ENCODE data around the gene ZNF316. TPM values are rescaled to one million over a fixed set of nuclear protein-coding genes. Genes with fewer than 3 reads are reported as not detected.

ZNF316 gene
- 10 to 100 TPM; 30.9 to 32.6 (median 32.1) TPM for total RNA-seq

DNA sequence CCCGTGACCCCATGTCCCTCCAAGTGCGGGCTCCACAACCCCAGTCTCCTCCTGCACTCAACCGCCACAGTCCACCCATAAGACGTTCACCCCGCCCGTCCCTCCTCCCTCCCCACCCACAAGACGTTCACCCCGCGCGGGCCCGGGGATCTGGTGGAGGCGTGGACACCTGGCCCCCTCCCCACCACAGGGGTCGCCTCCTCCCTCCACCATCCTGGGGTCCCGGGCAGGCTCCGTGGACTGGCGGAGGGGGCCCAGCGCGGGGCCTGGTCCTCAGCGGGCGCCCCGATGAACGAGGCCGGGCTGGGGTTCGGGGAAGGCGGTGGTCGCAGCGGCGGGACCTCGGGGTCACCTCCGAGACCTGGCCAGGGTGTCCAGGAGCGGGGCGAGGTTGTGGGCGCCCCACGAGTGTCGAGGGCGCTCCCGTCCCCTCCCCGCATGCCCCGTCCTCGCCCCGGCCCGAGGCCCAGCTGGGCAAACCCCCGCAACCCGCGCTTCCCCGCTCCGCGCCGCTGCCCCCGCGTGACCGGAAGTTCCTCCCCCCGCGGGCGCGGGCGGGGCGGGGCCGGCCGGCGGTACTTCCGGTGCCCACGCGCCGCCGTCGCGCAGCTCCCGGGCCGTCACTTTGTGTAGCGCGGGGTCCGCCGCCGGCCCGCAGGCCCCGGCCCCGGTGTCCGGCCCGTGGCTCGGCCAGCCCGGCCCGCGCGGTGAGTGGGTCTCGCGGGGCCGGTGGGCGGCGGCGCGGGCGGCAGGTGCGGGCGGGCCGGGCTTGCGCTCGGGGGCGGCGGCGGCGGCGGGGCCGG is at the start of gene ZNF316:
Gene ZNF316 (plus strand): TSS at position 578 of the 803 bp plus-strand sequence. CDS start 5,092 bp downstream, outside the sequence.
- Mint-ChIP-seq H3K27me3 (ENCODE audit: low read depth) (no peaks in the 10 kb centered on the region), H3K9me3 (no peaks in the 10 kb centered on the region), H3K4me3 (peak within 1 kb of the TSS; percentile 88), H3K4me1 (ENCODE audit: low read depth) (peaks cover 27% of the 10 kb centered on the region), H3K36me3 (ENCODE audit: insufficient read depth) (peaks cover 16% of the 10 kb centered on the region)
- ATAC-seq (peak; percentile 71 to 74), DNase-seq (peak; percentile 54)

DNA sequence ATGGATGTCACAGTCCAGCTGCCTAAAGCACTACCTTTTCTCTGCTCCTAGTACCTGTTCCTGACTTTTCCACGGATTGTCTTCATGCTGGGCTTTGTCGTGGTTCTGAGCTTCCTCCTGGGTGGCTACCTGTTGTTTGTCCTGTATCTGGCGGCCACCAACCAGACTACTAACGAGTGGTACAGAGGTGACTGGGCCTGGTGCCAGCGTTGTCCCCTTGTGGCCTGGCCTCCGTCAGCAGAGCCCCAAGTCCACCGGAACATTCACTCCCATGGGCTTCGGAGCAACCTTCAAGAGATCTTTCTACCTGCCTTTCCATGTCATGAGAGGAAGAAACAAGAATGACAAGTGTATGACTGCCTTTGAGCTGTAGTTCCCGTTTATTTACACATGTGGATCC is 48.6 kb upstream of the ZNF316 start:
- H3K4me3 Mint-ChIP-seq: peak overlapping the region; percentile 73
- H3K27me3 Mint-ChIP-seq (ENCODE audit: low read depth): no peaks in the 10 kb centered on the region
- ATAC-seq: no peak
- no peaks in the 10 kb centered on the region for H3K9me3 Mint-ChIP-seq
- peaks cover 21% of the 10 kb centered on the region for H3K36me3 Mint-ChIP-seq (ENCODE audit: insufficient read depth)
- peaks cover 21% of the 10 kb centered on the region for H3K4me1 Mint-ChIP-seq (ENCODE audit: low read depth)
- no peak for DNase-seq

DNA sequence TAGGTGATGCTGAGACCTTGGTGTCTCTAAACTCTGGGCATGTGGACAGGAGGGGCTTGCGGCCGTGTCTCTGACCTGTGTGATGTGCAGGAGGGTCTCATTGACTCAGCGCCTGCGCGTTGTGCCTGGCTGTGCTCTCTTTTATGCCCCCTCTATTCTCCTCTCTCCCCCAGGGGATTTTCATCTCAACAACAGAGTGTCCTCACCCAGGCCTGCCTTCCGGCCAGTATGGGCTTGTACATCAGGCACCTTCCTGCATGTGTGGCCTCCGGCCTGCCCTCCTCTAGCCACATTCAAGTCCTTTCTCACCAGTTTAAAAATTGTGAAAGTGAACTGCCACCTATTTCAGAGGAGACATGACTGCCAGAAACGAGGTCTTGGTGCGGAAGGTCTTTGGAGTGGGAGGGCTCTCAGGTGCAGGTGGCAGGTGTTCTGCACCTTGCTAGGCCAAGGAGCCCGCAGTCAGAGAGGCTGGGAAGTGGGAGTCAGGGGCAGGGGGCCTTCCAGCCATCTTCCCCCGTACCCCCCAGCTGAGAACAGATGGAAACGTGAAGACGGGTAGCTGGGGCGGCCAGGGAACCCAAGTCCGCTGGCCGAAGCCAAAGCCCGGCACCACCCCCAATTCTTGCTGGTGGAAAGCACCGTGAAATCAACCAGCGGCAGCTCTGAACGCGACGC is 47.8 kb upstream of the ZNF316 start:
- ATAC-seq (no peak), DNase-seq (no peak)
- H3K27me3 Mint-ChIP-seq (ENCODE audit: low read depth): no peaks in the 10 kb centered on the region
- H3K36me3 Mint-ChIP-seq (ENCODE audit: insufficient read depth): peaks cover 21% of the 10 kb centered on the region
- H3K4me1 Mint-ChIP-seq (ENCODE audit: low read depth): peaks cover 21% of the 10 kb centered on the region
- H3K4me3 Mint-ChIP-seq: peak overlapping the region; percentile 73
- no peaks in the 10 kb centered on the region for H3K9me3 Mint-ChIP-seq

DNA sequence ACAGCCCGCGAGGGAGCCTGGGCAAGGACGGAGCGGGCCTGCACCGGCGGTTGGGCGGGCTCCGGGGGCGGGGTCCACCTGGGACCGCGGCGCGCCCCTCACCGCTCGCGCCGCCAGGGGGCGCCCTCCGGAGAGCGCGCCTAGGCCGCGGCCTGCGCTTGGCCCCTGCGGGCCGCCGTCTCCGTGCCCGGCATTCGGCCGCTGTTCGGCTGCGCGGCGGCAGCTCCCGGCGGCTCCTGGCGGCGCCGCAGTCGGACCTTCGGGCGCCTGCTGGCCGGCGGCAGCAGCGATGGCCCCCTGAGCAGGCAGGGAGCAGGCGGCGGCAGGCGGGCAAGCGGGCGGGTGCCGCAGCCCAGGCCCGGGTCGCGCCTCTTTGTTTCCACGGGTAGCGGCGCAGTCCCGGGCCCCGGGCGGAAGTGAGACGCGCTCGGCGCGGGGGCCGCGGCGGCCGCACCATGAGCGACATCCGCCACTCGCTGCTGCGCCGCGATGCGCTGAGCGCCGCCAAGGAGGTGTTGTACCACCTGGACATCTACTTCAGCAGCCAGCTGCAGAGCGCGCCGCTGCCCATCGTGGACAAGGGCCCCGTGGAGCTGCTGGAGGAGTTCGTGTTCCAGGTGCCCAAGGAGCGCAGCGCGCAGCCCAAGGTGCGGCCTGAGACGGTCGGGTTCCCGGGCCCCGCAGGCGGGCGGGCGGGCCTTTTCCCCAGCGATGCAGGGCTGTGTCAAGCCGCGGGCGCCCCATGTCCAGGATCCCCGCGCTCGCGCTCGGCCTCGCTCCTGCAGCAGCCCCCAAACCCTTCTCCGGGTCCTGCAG is 47.1 kb upstream of the ZNF316 start, which contains the start of gene INTS15:
Gene INTS15 (plus strand): TSS at position 193 of the 816 bp plus-strand sequence. CDS start 263 bp downstream, at position 456.
- Mint-ChIP-seq H3K4me3 (peak within 1 kb of the TSS; percentile 83), H3K36me3 (ENCODE audit: insufficient read depth) (peaks cover 20% of the 10 kb centered on the region), H3K27me3 (ENCODE audit: low read depth) (no peaks in the 10 kb centered on the region), H3K4me1 (ENCODE audit: low read depth) (peaks cover 21% of the 10 kb centered on the region), H3K9me3 (no peaks in the 10 kb centered on the region)
- ATAC-seq: peak; percentile 92
- peak; percentile 75 for DNase-seq

DNA sequence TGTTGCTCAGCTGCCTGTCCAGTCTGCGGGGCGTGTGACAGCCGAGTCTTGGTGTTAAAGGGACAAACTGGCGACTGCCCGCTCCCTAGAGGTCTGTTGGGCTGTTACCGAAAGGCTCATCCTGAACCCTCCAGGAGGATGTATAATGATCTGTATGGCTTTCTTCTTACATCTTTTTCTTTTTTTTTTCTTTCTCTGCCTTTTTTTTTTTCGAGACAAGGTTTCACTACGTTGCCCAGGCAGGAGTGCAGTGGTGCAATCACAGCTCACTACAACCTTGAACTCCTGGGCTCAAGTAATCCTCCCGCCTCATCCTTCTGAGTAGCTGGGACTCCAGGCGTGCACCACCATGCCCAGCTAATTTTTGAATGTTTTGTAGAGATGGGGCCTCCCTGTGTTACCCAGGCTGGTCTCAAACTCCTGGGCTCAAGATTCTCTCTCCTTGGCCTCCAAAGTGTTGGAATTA is 46.4 kb upstream of the ZNF316 start:
- H3K9me3 Mint-ChIP-seq: no peaks in the 10 kb centered on the region
- no peaks in the 10 kb centered on the region for H3K27me3 Mint-ChIP-seq (ENCODE audit: low read depth)
- peak in 1 of 2 donors; percentile 5 for ATAC-seq
- peaks cover 21% of the 10 kb centered on the region for H3K4me1 Mint-ChIP-seq (ENCODE audit: low read depth)
- DNase-seq: no peak
- H3K36me3 Mint-ChIP-seq (ENCODE audit: insufficient read depth): peaks cover 22% of the 10 kb centered on the region
- H3K4me3 Mint-ChIP-seq: peak overlapping the region; percentile 83

DNA sequence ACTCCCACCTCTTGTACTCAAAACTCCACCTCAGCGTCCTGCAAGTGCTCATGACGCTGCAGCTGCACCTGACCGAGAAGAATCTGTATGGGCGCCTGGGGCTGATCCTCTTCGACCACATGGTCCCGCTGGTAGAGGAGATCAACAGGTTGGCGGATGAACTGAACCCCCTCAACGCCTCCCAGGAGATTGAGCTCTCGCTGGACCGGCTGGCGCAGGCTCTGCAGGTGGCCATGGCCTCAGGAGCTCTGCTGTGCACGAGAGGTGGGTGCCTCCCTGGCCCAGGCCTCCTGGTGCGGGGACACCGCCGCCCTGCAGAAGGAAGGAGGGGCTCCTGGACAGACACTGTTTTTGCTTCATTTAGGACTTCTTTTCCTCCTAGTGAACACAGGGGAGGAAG is 37.0 kb upstream of the ZNF316 start:
- Mint-ChIP-seq H3K36me3 (ENCODE audit: insufficient read depth) (peaks cover 34% of the 10 kb centered on the region), H3K4me3 (no peak overlapping the region)

DNA sequence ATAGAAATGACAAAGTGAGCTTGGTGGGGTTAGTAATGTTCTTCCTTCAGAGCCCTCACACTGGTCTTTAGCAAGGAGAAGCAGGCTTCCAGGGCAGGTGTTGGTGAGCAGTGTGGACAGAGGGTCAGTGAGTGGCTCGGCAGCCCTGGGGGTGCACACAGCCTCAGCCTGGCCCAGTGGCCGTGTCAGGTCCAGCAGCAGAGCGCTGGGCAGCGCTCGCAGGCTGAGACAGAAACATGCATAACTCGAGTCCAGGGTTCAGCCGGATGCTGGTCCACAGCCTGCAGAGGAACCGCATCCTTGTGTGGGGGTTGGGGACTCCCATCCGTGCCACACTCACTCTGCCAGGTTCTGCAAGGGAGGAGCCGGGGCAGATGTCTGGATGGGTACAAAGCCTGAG is 32.7 kb upstream of the ZNF316 start:
- no peaks in the 10 kb centered on the region for H3K27me3 Mint-ChIP-seq (ENCODE audit: low read depth)
- peaks cover 3% of the 10 kb centered on the region for H3K4me1 Mint-ChIP-seq (ENCODE audit: low read depth)
- H3K4me3 Mint-ChIP-seq: no peak overlapping the region
- DNase-seq: no peak
- ATAC-seq: no peak
- no peaks in the 10 kb centered on the region for H3K9me3 Mint-ChIP-seq
- H3K36me3 Mint-ChIP-seq (ENCODE audit: insufficient read depth): peaks cover 23% of the 10 kb centered on the region

More for the DNA sequence above, 37.0 kb upstream of the ZNF316 start:
- DNase-seq: no peak
- Mint-ChIP-seq H3K4me1 (ENCODE audit: low read depth) (peaks cover 3% of the 10 kb centered on the region), H3K9me3 (no peaks in the 10 kb centered on the region), H3K27me3 (ENCODE audit: low read depth) (no peaks in the 10 kb centered on the region)
- ATAC-seq: no peak

DNA sequence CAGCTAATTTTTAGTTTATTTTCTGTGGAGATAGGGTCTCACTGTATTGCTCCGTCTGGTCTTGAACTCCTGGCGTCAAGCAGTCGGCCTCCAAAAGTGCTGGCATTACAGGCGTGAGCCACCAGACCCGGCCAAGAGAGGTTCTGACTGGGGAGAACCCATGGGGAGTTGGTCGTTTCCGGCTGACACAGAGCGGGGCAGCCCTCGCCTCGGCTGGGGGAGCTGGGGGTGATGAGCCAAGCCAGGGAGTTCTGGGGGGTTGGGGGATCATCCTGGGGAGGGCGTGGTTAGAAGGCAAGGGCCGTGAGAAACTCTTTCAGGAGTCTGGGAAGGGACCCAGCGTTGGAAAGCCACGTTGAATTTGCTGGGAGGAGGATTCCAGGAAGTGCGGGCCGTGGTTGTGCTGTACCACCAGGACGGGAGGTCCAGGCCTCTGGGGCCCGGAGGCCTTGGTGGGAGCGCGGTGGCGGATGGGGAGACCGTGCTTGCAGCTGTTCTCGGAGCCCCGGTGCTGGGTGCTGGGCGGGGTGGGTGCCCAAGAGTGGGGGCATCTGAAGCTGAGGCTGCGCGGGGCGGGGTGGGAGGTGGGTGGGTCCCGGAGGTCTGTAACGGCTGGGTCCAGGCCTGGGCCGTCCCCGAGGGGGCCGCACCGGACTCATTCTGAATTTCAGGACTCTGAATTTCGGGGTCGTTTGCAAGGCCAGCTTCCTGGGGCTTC is 30.1 kb upstream of the ZNF316 start:
- peaks cover 2% of the 10 kb centered on the region for H3K4me1 Mint-ChIP-seq (ENCODE audit: low read depth)
- peaks cover 1% of the 10 kb centered on the region for H3K27me3 Mint-ChIP-seq (ENCODE audit: low read depth)
- DNase-seq (no peak), ATAC-seq (no peak)
- H3K9me3 Mint-ChIP-seq: no peaks in the 10 kb centered on the region
- no peak overlapping the region for H3K4me3 Mint-ChIP-seq
- peaks cover 17% of the 10 kb centered on the region for H3K36me3 Mint-ChIP-seq (ENCODE audit: insufficient read depth)

DNA sequence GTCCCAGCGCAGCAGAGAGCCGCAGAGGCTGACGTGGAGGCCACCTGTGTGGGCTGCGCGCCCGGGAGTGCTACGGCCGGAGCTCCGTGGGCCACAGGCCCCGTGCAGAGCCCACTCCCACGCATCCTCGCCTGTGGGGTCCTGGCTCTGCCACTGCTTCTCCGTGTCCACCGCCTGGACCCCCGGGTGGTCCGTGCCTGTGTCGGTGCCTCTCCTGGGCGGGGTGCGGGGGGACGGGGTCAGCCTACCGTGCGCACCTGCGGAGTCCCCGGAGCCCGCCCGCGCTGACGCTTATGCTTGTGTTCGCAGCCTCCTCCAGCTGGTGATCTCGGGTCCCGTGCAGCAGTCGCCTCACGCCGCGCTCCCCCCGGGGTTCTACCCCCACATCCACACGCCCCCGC is 29.5 kb upstream of the ZNF316 start:
- Mint-ChIP-seq H3K4me3 (no peak overlapping the region), H3K27me3 (ENCODE audit: low read depth) (peaks cover 1% of the 10 kb centered on the region), H3K4me1 (ENCODE audit: low read depth) (peaks cover 2% of the 10 kb centered on the region), H3K9me3 (no peaks in the 10 kb centered on the region), H3K36me3 (ENCODE audit: insufficient read depth) (peaks cover 14% of the 10 kb centered on the region)
- DNase-seq (no peak), ATAC-seq (no peak)

DNA sequence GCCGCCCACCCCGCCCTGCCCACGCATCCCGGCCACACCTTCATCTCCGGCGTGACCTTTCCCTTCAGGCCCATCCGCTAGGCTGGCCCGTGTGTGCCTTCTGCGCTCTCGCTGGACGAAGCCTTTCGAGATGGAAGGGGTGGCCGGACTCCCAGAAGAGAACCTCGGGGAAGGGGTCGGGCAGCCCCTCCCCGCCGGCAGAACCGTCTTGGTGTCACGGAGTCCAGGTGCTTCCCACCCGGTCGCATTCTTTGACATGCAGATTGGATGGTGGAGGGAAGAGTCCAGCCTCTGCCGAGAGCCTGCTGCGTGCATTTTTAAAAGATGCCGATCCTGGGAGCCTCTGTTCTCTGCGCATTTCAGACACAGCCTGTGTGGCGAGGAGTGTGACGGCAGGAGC is 29.0 kb upstream of the ZNF316 start:
- Mint-ChIP-seq H3K4me1 (ENCODE audit: low read depth) (peaks cover 2% of the 10 kb centered on the region), H3K9me3 (no peaks in the 10 kb centered on the region), H3K27me3 (ENCODE audit: low read depth) (peaks cover 1% of the 10 kb centered on the region), H3K36me3 (ENCODE audit: insufficient read depth) (peaks cover 14% of the 10 kb centered on the region), H3K4me3 (no peak overlapping the region)
- ATAC-seq (no peak), DNase-seq (no peak)

DNA sequence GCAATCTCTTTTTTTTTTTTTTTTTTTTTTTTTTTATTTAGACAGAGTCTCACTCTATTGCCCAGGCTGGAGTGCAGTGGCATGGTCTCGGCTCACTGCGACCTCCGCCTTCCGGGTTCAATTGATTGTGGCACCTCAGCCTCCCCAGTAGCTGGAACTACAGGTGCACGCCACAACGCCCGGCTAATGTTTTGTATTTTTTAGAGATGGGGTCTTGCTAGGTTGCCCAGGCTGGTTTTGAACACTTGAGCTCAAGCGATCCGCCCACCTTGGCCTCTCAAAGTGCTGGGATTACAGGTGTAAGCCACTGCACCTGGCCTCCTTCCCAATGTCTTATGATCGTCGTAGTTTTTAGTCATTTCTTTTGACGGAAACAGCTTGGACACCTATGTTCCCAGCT is 28.3 kb upstream of the ZNF316 start:
- peaks cover 1% of the 10 kb centered on the region for H3K27me3 Mint-ChIP-seq (ENCODE audit: low read depth)
- H3K9me3 Mint-ChIP-seq: no peaks in the 10 kb centered on the region
- peaks cover 2% of the 10 kb centered on the region for H3K4me1 Mint-ChIP-seq (ENCODE audit: low read depth)
- H3K36me3 Mint-ChIP-seq (ENCODE audit: insufficient read depth): peaks cover 14% of the 10 kb centered on the region
- H3K4me3 Mint-ChIP-seq: no peak overlapping the region
- ATAC-seq (no peak), DNase-seq (no peak)

DNA sequence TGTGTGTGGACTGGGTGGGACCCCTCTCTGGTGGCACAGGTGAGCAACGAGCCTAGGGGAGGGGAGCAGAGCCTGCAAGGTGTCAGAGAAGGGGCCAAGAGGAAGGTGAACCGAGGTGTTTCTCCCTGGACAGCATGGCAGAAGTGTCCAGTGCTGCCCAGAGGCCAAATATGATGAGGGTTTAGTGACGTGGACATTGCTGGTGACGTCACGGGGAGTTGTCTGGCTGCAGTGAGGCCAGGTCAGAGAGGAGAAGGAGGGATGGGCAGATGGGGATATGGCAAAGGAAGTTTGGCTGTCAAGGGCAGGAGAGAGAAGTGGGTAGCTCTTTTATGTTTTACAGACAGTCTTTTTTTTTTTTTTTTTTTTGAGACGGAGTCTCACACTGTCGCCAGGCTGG is 24.3 kb upstream of the ZNF316 start:
- H3K27me3 Mint-ChIP-seq (ENCODE audit: low read depth): peaks cover 7% of the 10 kb centered on the region
- DNase-seq: no peak
- ATAC-seq: no peak
- H3K9me3 Mint-ChIP-seq: no peaks in the 10 kb centered on the region
- peaks cover 5% of the 10 kb centered on the region for H3K4me1 Mint-ChIP-seq (ENCODE audit: low read depth)
- H3K4me3 Mint-ChIP-seq: no peak overlapping the region
- no peaks in the 10 kb centered on the region for H3K36me3 Mint-ChIP-seq (ENCODE audit: insufficient read depth)

DNA sequence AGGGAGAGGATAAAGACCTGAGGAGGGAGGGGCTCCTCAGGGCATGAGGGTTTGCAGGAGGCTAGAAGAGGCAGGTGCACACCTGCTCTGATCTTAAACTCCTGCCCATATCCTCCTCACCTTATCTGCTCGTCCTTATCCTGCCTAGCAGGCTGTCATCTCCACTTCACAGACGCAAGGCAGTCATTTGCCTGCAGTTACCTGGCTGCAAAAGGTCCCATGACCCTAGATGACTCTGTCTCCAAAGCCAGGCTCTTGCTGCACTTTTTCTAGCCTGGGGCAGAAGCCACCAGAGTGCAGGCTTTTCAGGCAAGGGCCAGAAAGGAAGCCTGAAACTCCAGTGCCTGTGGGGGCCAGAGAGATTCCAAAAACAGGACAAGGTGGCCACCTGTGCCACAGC is 23.4 kb upstream of the ZNF316 start:
- Mint-ChIP-seq H3K27me3 (ENCODE audit: low read depth) (peaks cover 7% of the 10 kb centered on the region), H3K4me1 (ENCODE audit: low read depth) (peaks cover 7% of the 10 kb centered on the region), H3K36me3 (ENCODE audit: insufficient read depth) (no peaks in the 10 kb centered on the region), H3K9me3 (no peaks in the 10 kb centered on the region), H3K4me3 (no peak overlapping the region)
- ATAC-seq (no peak), DNase-seq (no peak)

All from activated T-cell treated with anti-CD3 and anti-CD28 coated beads, Interleukin-2, amount 50 U/mL, for 4 hours (primary cell).